Cardiac fibroblast (primary cell): ENCODE results near the gene RPN2.

Experiments used
- DNase-seq, 2 donors: peaks; one replicate each; pipeline versions ENCODE4 v3.0.0 to v3.0.0-alpha.2; 2010; ENCODE audit warnings: low read depth in 2 of 2
- H3K4me3 ChIP-seq, 2 donors: replicated peaks in 1 of 2; 1 replicate in 1 of 2; 2 replicates in 1 of 2; pipeline ENCODE4 v1.5.1; 2011; ENCODE audit warnings: low read depth in 2 of 2, low read length in 2 of 2, mild to moderate bottlenecking in 2 of 2, moderate library complexity in 1 of 2
- TF ChIP-seq, protein P1 (sequence below): IDR thresholded peaks from one replicate; pipeline ENCODE4 v1.5.1; 2011; ENCODE audit warnings: low read depth, mild to moderate bottlenecking, low read length, inconsistent platforms

Gene RPN2

DNA sequence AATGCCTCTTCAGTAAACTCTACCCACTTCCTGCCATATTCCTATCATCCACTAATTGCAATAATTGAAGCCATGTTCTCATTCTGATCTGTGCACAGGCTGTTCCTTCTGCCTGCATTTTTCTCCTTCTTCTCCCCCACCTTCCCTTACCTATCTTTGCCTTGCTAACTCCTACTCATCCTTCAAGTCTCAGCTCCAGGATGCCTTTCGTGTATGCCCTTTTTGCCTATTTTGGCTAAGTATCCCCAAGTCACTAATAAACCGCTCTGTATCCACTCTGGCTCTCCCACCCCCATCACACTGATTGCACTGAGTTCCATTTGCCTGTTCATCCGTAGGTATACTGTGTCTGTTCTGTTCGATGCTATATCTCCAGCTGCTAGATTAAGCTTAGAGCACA lies 6.3 kb upstream of the RPN2 start:
- TF ChIP-seq, protein P1, sequence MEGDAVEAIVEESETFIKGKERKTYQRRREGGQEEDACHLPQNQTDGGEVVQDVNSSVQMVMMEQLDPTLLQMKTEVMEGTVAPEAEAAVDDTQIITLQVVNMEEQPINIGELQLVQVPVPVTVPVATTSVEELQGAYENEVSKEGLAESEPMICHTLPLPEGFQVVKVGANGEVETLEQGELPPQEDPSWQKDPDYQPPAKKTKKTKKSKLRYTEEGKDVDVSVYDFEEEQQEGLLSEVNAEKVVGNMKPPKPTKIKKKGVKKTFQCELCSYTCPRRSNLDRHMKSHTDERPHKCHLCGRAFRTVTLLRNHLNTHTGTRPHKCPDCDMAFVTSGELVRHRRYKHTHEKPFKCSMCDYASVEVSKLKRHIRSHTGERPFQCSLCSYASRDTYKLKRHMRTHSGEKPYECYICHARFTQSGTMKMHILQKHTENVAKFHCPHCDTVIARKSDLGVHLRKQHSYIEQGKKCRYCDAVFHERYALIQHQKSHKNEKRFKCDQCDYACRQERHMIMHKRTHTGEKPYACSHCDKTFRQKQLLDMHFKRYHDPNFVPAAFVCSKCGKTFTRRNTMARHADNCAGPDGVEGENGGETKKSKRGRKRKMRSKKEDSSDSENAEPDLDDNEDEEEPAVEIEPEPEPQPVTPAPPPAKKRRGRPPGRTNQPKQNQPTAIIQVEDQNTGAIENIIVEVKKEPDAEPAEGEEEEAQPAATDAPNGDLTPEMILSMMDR: no peak
- H3K4me3 ChIP-seq: no peak overlapping the region
- no peak for DNase-seq

DNA sequence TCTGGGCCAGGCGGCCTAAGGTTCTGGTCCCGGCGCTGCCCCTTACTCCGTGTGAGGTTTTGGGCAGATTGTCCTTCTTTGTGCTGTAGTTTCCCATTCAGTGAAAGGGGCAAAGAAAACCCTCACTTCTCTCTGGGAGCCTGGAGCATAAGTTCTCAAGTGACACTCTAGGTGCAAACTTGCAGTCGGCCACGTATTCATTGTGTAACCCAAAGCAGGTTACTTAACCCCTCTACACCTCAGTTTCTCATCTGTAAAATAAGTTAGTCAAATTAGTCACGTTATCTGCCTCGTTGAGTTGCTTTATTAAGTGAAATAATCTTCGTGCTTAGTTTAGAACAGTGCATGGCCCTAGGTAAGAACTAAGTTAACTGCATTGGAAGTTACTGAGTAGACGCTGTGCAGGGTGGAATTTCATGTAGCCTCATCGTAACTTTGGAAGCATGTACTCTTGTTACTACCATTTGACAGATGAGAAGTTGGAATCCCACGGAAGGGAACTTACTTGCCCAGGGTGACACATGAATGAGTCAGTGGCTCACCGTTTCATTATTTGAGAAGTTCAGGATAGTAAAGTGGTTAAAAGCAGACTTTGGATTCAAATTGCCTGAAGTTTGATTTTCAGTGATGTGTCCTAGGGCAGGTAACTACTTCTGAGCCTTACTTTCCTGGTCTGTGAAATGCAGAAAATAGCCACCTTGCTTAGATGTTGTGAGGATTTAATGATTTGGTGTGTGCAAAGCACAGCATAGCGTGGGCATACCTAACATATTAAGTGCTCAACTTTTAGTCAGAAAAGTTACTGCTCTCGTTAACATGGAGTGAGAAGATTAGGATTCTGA lies 774 bp downstream of the RPN2 start:
- peak; percentile 23 to 72 for DNase-seq
- TF ChIP-seq, protein P1: no peak

DNA sequence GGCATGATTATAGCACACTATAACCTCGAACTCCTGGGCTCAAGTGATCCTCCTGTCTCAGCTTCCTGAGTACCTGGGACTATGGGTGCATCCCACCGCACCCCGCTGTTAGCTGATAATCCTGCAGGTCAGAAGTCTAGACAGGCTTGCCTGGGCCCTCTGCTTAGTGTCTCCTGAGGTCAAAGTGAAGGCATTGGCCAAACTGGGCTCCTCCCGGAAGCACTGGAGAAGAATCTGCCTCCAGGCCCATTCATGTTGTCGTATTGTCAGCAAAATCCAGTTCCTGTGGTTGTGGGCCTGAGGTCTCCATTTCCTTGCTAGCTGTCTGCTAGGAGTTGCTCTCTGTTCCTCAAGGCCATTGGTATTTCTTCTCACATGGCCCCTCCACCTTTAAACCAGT lies 6.6 kb downstream of the RPN2 start:
- TF ChIP-seq, protein P1: no peak
- DNase-seq: no peak
- H3K4me3 ChIP-seq: no peak overlapping the region

More for the DNA sequence above, 774 bp downstream of the RPN2 start:
- H3K4me3 ChIP-seq: peak overlapping the region; percentile 92 to 98

DNA sequence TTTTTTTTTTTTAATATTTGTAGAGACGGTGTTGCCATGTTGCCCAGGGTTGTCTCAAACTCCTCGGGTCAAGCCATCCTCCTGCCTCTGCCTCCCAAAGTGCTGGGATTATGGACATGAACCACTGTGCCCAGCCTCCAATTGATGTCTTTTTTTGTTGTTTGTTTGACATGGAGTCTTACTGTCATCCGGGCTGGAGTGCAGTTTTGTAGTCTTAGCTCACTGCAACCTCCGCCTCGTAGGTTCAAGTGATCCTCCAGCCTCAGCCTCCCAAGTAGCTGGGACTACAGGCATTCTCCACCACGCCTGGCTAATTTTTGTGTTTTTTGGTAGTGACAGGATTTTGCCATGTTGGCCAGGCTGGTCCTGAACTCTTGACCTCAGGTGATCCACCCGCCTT lies 9.7 kb downstream of the RPN2 start:
- TF ChIP-seq, protein P1: no peak
- H3K4me3 ChIP-seq: no peak overlapping the region
- no peak for DNase-seq

DNA sequence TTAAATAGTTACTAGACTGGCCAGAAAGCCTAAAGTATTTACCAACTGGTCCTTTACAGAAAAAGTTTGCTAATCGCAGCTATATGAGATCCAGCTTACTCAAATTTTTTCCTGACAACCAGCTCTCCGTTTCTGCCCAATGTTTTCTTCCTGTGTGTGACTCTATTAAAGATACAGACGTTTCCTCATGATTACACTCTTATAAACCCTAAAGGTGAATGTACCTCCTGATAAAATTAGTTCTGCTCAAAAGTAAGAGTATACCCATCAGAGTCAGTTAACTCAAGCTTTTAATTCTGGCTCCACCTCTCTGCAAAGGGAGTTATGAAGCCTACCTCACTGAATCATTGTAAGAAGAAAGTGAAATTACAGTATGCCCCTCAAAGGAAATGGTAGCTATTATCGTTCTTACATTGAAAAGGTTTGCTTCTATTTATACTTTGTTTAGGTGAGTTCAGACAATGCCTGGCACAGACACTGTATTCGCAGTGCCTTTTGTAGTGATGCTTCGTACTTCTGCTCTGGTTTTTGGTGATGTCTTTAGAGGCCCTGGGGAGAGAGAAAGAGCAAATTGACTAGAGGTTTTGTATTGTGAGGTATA lies 10.4 kb downstream of the RPN2 start:
- DNase-seq: no peak
- H3K4me3 ChIP-seq: no peak overlapping the region
- TF ChIP-seq, protein P1: no peak

DNA sequence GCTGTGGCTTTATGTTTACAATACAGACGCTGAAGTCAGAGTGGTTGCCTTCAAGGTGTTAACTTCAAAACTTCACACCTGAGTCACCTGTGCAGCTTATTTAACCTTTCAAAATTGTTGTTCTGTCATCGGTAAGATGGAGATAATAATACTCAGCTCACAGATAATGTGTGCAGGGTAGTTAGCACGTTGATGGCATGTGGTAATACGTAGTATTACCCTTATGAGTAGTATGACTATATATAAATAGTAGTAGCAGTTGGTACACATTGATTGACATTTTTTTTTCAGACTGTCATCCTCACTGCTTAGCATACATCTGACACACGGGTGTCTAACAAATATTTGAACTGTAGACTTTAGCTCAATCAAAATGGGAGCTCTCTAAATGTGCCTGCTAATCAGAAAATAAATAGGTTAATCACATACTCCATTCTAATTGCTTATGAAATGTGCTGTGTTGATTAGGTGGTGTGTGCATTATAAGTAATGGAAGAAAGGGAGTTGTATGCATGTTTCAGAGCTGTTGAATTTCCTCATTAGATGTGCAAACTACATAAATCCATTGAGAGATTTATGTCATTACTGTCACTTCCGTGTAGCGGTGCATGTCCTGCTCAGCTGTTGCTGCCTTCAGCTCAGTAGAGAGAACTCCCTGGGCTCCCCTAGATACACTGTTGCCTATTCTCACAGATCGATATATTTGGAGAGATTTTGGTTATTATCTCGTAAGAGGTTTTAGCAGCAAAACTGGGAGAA lies 11.4 kb downstream of the RPN2 start:
- TF ChIP-seq, protein P1: no peak
- no peak for DNase-seq
- no peak overlapping the region for H3K4me3 ChIP-seq
